C4-2B (cell line): Measurements from ENCODE around the gene SPTLC3.

Experiments
- ZFX ChIP-seq: fragments of 450-650 bp; IDR thresholded peaks from 2 replicates; pipeline ENCODE4 v1.6.1; 2017
- TF ChIP-seq, protein P1 (sequence below): fragments of 450-650 bp; conservative IDR thresholded peaks from 2 replicates; pipeline ENCODE4 v1.5.1; 2017; ENCODE audit warnings: mild to moderate bottlenecking

DNA sequence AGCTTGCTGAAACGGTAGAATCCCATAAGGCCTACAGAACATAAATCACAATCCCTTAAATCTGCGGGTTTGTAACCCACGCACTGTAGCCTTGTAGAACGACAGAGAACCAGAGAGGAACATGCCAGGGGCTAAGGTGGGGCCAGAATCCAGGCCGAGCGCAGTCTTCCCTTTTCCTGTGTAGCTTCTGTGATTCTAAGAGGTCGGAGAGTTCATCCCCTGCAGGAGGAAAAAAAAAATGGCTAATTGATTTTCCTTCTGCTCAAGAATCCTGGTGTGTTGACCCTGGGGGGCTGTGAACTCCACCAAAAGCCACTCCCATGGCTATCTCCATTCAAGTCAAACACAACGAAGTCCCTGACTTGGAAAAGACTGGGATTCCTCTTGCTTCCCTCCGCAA, 96.3 kb downstream of the SPTLC3 start:
- TF ChIP-seq, protein P1, sequence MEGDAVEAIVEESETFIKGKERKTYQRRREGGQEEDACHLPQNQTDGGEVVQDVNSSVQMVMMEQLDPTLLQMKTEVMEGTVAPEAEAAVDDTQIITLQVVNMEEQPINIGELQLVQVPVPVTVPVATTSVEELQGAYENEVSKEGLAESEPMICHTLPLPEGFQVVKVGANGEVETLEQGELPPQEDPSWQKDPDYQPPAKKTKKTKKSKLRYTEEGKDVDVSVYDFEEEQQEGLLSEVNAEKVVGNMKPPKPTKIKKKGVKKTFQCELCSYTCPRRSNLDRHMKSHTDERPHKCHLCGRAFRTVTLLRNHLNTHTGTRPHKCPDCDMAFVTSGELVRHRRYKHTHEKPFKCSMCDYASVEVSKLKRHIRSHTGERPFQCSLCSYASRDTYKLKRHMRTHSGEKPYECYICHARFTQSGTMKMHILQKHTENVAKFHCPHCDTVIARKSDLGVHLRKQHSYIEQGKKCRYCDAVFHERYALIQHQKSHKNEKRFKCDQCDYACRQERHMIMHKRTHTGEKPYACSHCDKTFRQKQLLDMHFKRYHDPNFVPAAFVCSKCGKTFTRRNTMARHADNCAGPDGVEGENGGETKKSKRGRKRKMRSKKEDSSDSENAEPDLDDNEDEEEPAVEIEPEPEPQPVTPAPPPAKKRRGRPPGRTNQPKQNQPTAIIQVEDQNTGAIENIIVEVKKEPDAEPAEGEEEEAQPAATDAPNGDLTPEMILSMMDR, result no peak
- no peak for TF ChIP-seq ZFX
